ENCODE data around the gene BICRAL.

GRCh38 chr6:42787063-42787472, 5.2 kb downstream of the BICRAL start:
- TF ChIP-seq CTCF (IDR thresholded peaks at IDR 0.05) (no peak), POLR2A (IDR thresholded peaks at IDR 0.05) (no peak)

Data from thyroid gland (tissue), 4 donors.